HepG2 (cell line): ENCODE measurements around the gene GPR137. TPM values are rescaled to one million over a fixed set of nuclear protein-coding genes. Genes with fewer than 3 reads are reported as not detected.

Experiments used
- CCDC6 ChIP-seq: sonication (generic); formaldehyde crosslinking; IDR thresholded peaks from 2 replicates; pipeline ENCODE4 v1.8.1; 2022; ENCODE audit warnings: mild to moderate bottlenecking, missing genetic modification reagents, moderate library complexity
- HMGXB3 ChIP-seq: sonication (generic); formaldehyde crosslinking; IDR thresholded peaks from 2 replicates; pipeline ENCODE4 v1.4.0; 2020; ENCODE audit warnings: missing genetic modification reagents, borderline replicate concordance
- RFXAP ChIP-seq: sonication (generic); formaldehyde crosslinking; IDR thresholded peaks from 2 replicates; pipeline ENCODE4 v1.4.0; 2020; ENCODE audit warnings: missing genetic modification reagents, borderline replicate concordance
- RORA ChIP-seq: sonication (generic); formaldehyde crosslinking; IDR thresholded peaks from 2 replicates; pipeline ENCODE4 v1.5.0; 2020; ENCODE audit warnings: mild to moderate bottlenecking, missing genetic modification reagents, moderate library complexity
- SRSF1 ChIP-seq: fragments of 200-400 bp; formaldehyde crosslinking; optimal IDR thresholded peaks from 2 replicates; pipeline ENCODE3; 2017; ENCODE audit warnings: mild to moderate bottlenecking, low read depth, low read length, moderate library complexity
- TBL1XR1 ChIP-seq: fragments of 150-350 bp; IDR thresholded peaks from 2 replicates; pipeline ENCODE4 v1.6.1; 2014; ENCODE audit warnings: borderline replicate concordance, low read length; ENCODE audit not compliant: partially characterized antibody
- ZFP37 ChIP-seq: sonication (generic); formaldehyde crosslinking; IDR thresholded peaks from 2 replicates; pipeline ENCODE4 v1.4.0; 2020; ENCODE audit warnings: missing genetic modification reagents, borderline replicate concordance
- ZNF292 ChIP-seq: sonication (generic); formaldehyde crosslinking; IDR thresholded peaks from 2 replicates; pipeline ENCODE4 v1.8.1; 2022; ENCODE audit warnings: mild to moderate bottlenecking, low read depth, missing genetic modification reagents, borderline replicate concordance
- ZNF569 ChIP-seq: sonication (generic); formaldehyde crosslinking; IDR thresholded peaks from 2 replicates; pipeline ENCODE4 v1.5.0; 2020; ENCODE audit warnings: mild to moderate bottlenecking, missing genetic modification reagents, moderate library complexity, borderline replicate concordance
- polyA plus RNA-seq, 8 experiments: library from polyadenylated mRNA; depleted of rRNA in 3 of 8; stranded (reverse) in 7 of 8; unstranded in 1 of 8; fragments of >200 nt; fragmentation: Illumina TruSeq in 4 of 8; extraction: Trizol in 4 of 8; gene quantifications; 2 replicates each; pipeline versions ENCODE4 v1.2.1 to v1.2.3, GENCODE V29; 2011 to 2016; ENCODE audit warnings: low read depth in 4 of 8, missing spikeins in 1 of 8, mixed read lengths in 1 of 8; ENCODE audit not compliant: insufficient read depth in 1 of 8
- total RNA-seq, 5 experiments: library from RNA; depleted of rRNA; stranded (reverse); fragments of >200 nt; fragmentation: Illumina TruSeq; extraction: Trizol; gene quantifications; 2 replicates each; pipeline ENCODE4 v1.2.3, GENCODE V29; 2016; ENCODE audit warnings: low read depth in 1 of 5
- TF ChIP-seq, protein P1 (sequence below): sonication (generic); formaldehyde crosslinking; IDR thresholded peaks from 2 replicates; pipeline ENCODE4 v1.9.0; 2022; ENCODE audit warnings: low read depth, missing genetic modification reagents
- TF ChIP-seq, protein P2 (sequence below): sonication (generic); formaldehyde crosslinking; IDR thresholded peaks from one replicate; pipeline ENCODE4 v1.5.1; 2020; ENCODE audit warnings: mild to moderate bottlenecking, missing genetic modification reagents; ENCODE audit errors: not compliant biosample characterization
- TF ChIP-seq, protein P3 (sequence below): sonication (generic); formaldehyde crosslinking; IDR thresholded peaks from 2 replicates; pipeline ENCODE4 v1.4.0; 2020; ENCODE audit warnings: missing genetic modification reagents, borderline replicate concordance

Gene GPR137
- total and polyA plus RNA-seq, 2 of the 13 experiments (the other 11 are each of a cell fraction or from before 2014, with no cell fraction given), result 8.5 to 13.2 TPM

DNA sequence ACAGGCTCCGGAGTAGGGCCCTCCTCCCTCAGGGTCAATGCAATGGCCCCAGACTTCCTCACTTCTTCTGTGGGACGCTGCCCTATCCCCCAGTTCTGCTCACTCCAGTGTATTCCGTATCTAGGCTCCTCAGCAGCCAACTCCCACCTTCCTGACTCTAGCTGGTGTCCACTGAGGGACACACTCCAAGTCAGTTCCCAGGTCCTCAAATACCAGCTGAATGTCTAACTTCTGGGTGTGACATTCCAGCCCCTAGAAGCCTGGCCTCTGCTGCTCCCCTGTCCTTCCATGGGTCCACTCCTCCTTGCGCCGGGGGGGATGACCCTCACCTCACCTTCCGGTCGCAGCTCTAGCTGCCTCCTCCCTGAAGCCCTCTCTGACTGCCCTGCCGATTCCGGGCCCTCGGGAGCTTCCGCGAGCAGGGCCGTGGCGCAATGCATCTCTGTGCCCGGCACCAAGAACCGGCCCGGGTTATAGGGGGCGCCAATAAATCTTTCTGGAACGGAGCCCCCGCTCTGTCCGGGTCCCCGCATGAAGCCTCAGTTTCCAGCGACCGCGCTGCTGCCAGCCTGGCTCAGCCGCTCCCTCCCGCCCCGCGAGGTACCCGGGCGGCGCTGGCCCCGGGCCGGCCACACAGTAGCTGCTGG, 16.6 kb upstream of the GPR137 start (continued):
- TF ChIP-seq, protein P1, sequence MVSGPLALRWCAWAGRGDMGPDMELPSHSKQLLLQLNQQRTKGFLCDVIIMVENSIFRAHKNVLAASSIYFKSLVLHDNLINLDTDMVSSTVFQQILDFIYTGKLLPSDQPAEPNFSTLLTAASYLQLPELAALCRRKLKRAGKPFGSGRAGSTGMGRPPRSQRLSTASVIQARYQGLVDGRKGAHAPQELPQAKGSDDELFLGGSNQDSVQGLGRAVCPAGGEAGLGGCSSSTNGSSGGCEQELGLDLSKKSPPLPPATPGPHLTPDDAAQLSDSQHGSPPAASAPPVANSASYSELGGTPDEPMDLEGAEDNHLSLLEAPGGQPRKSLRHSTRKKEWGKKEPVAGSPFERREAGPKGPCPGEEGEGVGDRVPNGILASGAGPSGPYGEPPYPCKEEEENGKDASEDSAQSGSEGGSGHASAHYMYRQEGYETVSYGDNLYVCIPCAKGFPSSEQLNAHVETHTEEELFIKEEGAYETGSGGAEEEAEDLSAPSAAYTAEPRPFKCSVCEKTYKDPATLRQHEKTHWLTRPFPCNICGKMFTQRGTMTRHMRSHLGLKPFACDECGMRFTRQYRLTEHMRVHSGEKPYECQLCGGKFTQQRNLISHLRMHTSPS (CRISPR knock-in tag), result 0 out of 2 replicates have a peak, but pooled peaks have one; percentile 21
- 0 out of 2 replicates have a peak, but pooled peaks have one; percentile 29 for TF ChIP-seq ZFP37 (CRISPR knock-in tag)
- no peak for TF ChIP-seq RORA
- no peak for TF ChIP-seq RFXAP (CRISPR knock-in tag)
- TF ChIP-seq, protein P2, sequence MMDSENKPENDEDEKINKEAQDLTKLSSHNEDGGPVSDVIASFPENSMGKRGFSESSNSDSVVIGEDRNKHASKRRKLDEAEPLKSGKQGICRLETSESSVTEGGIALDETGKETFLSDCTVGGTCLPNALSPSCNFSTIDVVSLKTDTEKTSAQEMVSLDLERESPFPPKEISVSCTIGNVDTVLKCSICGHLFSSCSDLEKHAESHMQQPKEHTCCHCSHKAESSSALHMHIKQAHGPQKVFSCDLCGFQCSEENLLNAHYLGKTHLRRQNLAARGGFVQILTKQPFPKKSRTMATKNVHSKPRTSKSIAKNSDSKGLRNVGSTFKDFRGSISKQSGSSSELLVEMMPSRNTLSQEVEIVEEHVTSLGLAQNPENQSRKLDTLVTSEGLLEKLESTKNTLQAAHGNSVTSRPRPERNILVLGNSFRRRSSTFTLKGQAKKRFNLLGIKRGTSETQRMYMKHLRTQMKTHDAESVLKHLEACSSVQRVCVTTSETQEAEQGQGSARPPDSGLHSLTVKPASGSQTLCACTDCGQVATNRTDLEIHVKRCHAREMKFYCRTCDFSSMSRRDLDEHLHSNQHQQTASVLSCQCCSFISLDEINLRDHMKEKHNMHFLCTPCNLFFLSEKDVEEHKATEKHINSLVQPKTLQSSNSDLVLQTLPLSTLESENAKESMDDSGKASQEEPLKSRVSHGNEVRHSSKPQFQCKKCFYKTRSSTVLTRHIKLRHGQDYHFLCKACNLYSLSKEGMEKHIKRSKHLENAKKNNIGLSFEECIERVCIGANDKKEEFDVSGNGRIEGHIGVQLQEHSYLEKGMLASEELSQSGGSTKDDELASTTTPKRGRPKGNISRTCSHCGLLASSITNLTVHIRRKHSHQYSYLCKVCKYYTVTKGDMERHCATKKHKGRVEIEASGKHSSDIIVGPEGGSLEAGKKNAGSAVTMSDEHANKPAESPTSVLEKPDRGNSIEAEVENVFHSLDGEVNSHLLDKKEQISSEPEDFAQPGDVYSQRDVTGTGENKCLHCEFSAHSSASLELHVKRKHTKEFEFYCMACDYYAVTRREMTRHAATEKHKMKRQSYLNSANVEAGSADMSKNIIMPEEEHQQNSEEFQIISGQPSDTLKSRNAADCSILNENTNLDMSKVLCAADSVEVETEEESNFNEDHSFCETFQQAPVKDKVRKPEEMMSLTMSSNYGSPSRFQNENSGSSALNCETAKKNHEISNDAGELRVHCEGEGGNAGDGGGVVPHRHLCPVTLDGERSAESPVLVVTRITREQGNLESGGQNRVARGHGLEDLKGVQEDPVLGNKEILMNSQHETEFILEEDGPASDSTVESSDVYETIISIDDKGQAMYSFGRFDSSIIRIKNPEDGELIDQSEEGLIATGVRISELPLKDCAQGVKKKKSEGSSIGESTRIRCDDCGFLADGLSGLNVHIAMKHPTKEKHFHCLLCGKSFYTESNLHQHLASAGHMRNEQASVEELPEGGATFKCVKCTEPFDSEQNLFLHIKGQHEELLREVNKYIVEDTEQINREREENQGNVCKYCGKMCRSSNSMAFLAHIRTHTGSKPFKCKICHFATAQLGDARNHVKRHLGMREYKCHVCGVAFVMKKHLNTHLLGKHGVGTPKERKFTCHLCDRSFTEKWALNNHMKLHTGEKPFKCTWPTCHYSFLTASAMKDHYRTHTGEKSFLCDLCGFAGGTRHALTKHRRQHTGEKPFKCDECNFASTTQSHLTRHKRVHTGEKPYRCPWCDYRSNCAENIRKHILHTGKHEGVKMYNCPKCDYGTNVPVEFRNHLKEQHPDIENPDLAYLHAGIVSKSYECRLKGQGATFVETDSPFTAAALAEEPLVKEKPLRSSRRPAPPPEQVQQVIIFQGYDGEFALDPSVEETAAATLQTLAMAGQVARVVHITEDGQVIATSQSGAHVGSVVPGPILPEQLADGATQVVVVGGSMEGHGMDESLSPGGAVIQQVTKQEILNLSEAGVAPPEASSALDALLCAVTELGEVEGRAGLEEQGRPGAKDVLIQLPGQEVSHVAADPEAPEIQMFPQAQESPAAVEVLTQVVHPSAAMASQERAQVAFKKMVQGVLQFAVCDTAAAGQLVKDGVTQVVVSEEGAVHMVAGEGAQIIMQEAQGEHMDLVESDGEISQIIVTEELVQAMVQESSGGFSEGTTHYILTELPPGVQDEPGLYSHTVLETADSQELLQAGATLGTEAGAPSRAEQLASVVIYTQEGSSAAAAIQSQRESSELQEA (CRISPR knock-in tag), result peak; percentile 54
- no peak for TF ChIP-seq TBL1XR1
- TF ChIP-seq HMGXB3 (CRISPR knock-in tag), result no peak
- TF ChIP-seq, protein P3, sequence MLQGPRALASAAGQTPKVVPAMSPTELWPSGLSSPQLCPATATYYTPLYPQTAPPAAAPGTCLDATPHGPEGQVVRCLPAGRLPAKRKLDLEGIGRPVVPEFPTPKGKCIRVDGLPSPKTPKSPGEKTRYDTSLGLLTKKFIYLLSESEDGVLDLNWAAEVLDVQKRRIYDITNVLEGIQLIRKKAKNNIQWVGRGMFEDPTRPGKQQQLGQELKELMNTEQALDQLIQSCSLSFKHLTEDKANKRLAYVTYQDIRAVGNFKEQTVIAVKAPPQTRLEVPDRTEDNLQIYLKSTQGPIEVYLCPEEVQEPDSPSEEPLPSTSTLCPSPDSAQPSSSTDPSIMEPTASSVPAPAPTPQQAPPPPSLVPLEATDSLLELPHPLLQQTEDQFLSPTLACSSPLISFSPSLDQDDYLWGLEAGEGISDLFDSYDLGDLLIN, result no peak
- TF ChIP-seq CCDC6, result peak; percentile 44; the same call in 1 of the 2 replicates
- TF ChIP-seq SRSF1, result no peak
- TF ChIP-seq ZNF569 (CRISPR knock-in tag), result 0 out of 2 replicates have a peak, but pooled peaks have one; percentile 60
- no peak for TF ChIP-seq ZNF292 (CRISPR knock-in tag)
